Iris pigment epithelial cell (primary cell): ENCODE results near the gene HOXA7.

Source experiments
- DNase-seq: peaks from one replicate; pipeline ENCODE4 v3.0.0-alpha.2; 2011; ENCODE audit warnings: low read depth

Gene HOXA7

DNA sequence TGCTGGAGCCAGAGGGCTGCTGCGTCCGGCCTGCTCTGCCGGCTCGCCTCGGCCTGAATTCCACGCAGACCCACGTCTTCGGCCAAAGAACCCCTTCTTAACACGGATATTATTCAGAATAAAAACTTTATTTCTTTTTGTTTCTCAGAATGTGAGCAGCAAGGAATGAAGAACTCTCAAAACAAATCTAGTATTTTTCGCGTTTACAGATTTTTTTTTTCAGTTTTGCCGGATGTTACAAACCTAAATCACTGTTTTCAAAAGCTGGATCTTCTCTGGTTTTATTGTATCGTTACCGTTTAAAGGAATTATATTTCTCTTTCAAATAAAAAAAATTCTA is 49.6 kb downstream of the HOXA7 start:
- DNase-seq, result no peak

DNA sequence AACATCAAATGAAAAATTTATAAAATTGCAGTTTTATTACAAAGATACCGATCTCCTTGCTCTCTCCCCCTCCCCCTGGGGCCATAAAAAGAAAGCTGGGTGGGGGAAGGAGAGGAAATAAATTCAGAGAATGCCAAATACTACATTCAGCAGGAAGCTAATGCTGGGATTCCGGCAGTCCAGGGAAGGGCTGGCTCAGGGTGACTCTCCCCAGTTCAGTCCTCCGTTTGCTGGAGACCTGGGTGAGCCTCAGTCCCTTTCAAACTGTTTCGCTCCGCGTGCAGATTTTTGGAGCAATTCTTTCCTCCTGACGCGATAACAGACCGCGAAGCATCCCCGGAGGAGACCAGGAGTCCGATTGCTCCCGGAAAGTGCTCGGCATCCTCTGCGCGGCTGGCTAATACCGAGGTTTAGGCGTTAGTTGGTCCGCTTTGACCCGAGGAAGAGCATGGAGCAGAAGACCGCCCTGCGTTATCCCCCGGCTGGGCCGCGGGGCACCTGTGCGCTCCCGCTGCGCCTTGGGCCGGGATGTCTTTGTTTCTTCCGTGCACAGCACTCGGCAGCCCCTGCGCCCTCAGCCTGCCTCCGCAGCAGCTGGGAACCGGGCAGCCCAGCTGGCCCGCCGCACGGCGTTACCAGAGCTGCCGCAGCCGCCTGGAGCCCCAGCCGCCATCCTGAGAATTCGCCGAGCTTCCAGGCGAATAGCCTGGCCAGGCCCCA is 50.1 kb downstream of the HOXA7 start:
- DNase-seq, result no peak

DNA sequence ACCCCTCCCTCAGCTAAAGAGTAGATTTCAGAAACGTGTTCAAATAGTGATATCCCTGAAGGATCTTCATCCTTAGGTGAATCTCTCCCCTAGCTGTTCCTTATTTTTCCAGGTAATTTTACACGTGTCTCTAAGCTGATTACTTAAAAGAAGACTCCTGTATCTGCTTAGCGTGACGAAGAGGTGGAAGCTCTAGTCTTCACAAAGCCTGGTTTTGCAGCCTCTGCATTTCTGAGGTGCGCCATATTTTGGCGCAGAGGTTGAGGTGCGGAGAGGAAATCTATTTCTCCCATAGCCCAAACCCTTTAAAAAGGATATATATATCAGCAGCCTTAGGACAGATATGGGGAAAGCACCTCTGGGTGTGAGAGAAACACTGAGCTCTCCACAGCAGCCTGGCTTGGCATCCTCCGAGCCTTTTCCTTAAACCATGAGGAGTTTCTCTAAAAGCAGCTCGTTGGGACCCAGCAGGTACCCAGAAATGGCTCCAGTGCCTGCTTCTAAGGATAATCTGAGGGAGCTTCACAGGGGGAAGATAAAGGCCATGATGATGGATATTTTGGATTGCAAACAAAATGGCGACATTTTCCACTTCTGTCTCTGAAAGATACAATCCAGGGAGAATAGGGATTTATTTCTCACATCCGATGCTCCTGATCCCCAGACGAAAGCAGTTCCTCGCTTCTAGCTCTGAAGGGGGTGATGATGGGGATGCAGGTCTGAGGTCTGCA is 51.0 kb downstream of the HOXA7 start:
- DNase-seq, result no peak

DNA sequence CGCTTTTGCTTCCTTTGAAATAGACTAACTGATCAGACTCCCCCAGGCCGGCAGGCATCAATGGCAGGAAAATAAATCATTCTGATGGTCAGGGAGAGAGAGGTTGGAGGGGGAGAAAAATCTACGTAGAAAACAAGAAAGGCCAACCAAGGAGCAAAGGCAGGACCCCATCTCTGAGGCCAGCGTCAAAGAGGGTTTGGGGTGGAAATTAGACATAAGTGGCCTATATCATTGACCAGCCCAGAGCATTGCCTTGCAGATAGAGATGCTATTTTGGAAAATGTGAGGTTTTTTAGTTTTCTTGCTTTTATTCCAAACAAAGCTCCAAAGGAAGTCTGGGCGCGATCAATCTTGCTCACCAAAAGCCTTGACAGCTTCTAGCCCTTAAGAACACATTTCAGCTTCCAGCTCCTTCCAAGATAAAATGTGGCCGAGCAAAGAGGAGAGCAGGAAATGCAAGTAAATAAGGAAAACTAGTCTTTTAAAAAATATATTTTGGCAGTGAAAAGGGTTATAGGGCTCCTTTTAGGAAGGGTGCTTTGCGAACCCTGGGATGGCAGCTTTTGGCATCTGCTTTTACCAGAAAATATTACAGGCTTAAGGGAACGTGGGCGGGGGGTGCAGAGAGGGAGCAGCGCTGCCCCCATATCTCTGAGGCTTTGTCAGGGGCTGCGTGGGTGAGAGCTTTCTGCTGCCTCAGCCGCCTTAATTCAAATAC is 52.0 kb downstream of the HOXA7 start:
- DNase-seq, result no peak
